ENCODE data around the gene SESN1.
A peak's percentile ranks its signal among the peaks of the same experiment; 100 is the strongest.
"Not testable (repeated sequence)": the region's sequence is repeated elsewhere in the genome, so short reads cannot be mapped to it uniquely, and the experiment has no call there.

Gene SESN1

DNA sequence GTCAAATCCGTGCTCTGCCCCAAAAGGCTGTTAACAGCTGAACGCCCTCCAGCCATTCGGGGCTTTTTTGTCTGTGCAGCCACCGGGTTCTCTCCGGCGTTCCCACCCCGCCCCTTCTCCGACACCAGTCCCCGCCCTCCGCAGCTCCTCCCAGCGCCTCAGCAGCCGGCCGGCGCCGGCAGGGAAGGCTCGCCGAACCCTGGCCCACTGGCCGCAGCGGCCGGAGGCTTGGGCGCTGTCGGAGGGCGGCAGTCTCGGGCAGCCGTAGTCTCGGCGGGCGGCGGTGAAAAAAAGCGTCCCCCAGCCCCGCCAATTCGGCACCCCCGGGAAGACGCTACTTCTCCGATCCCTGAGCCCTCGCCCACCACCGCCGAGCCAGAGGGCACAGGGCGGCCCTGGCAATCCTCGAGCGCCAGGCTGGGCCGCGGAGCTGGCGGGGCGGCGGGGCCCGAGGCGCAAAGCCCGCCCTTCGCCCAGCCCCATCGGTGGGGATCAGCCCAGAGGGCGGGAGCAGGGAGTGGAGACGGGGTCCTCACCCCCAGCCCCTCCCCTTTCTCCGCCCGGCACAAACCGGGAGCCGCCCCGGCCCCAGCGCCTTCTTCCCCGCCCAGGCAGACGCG, at the start of gene SESN1:
TSS of gene SESN1 (minus strand) at position 431 of the 620 bp plus-strand sequence. CDS start 773 bp downstream, outside the sequence.
- peak; percentile 80 for DNase-seq

DNA sequence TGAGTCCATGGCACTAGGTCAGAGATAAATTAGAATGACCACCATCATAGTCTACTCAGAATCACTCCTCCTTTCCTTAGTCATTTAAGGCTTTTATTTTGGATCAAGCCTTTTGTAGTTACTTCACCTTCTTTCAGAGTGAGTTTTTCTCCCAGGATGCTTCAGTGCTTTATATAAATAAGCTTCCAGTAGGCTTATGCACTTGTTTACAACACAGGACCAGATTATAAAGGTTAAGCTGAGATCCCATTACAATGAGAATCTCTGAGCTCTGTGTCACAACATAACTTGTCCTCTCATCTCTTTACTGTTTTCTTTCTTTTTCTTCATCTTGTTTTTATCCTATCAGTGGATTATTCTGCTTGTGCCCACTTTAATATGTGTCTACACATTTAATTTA, 48.5 kb upstream of the SESN1 start:
- no peak for DNase-seq

DNA sequence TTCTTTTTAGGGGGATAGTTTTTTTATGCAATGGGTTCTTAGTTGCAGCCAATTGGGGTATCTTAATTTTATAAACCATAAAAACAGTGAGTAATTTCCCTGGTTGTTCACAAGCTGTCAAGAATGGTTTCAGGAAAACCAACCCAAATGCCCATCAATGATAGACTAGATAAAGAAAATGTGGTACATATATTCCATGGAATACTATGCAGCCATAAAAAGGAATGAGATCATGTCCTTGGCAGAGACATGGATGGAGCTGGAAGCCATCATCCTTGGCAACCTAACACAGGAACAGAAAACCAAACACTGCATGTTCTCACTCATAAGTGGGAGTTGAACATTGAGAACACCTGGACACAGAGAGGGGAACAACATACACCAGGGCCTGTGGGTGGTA, 47.4 kb upstream of the SESN1 start:
- not testable (repeated sequence) for DNase-seq

DNA sequence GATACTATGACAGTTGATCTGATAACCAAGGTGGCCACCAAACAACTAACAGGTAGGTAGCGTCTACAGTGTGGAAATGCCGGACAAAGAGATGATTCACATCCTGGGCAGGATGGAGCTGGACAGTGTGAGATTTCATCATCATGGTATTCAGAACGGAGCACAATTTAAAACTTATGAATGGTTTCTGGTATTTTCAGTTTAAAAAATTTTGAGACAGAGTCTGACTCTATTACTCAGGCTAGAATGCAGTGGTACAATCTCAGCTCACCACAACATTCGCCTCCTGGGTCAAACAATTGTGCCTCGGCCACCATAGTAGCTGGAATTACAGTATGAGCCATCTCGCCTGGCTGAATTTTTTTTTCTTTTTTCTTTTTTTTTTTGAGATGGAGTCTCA, 44.5 kb upstream of the SESN1 start:
- no peak for DNase-seq

DNA sequence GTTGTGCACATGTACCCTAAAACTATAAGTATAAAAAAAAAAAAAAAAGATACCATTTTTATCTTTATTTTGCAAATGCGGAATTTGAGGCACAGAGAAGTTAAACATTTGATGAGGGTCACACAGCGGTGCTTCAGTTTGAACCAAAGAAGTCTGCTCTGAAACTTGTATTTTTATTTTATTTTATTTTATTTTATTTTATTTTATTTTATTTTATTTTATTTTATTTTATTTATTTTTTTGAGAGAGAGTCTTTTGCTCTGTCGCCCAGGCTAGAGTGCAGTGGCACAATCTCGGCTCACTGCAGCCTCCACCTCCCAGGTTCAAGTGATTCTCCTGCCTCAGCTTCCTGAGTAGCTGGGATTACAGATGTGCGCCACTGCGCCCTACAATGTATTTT, 41.9 kb upstream of the SESN1 start:
- DNase-seq, result not testable (repeated sequence)

DNA sequence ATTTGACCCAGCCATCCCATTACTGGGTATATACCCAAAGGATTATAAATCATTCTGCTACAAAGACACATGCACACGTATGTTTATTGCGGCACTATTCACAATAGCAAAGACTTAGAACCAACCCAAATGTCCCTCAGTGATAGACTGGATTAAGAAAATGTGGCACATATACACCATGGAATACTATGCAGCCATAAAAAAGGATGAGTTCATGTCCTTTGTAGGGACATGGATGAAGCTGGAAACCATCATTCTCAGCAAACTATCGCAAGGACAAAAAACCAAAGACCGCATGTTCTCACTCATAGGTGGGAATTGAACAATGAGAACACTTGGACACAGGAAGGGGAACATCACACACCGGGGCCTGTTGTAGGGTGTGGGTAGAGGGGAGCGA, 41.4 kb upstream of the SESN1 start:
- not testable (repeated sequence) for DNase-seq

DNA sequence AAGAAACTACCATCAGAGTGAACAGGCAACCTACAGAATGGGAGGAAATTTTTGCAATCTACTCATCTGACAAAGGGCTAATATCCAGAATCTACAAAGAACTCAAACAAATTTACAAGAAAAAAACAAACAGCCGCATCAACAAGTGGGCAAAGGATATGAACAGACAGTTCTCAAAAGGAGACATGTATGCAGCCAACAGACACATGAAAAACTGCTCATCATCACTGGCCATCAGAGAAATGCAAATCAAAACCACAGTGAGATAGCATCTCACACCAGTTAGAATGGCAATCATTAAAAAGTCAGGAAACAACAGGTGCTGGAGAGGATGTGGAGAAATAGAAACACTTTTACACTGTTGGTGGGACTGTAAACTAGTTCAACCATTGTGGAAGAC, 41.0 kb upstream of the SESN1 start:
- DNase-seq, result not testable (repeated sequence)

DNA sequence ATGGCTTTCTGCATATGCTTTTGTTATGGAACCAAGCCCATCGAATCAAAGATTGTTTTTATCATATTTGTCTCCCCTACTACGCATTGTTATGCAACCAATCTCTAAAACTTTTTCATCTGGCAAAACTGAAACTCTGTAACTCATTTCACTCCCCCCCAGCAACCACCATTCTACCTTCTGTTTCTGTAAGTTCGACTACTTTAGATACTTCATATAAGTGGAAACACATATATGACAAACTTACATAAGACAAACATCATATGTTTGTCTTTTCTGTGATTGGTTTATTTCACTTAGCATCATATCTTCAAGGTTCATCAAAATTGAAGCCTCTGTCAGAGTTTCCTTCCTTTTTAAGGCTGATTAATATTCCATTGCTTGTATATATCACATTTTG, 35.4 kb upstream of the SESN1 start:
- DNase-seq, result no peak

DNA sequence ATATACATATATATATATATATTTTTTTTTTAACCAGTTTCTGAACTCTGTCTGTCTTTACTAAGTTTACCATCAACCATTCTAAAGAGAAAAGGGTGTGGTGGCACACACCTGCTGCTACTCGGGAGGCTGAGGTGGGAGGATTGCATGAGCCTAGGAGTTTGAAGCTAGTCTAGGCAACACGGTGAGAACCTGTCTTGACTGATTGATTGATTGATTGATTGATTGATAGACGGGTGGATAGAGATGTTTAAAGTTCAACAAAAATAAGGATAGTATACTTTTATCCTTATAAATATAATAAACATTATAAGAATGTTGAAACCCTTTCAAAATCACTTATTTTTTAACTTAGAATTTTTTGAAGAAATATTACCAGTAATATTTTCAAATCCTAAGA, 30.9 kb upstream of the SESN1 start:
- DNase-seq, result no peak

DNA sequence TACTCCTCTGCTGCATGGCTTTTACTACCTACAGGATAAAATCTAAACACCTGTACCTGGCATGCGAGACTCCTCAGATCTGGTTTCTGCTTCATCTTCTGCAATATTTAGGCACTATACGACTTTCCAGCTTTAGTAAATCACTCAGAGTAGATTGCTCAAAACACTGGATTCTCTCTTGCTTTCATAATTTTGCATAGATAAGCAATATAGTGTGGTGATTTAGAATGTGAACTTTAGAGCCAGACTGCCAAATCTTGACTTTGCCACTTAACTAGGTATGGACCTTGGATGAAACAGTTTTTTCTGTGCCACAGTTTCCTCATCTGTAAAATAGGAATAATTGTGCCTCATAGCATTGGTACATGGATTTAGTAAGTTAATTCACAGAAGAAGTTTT, 29.6 kb upstream of the SESN1 start:
- no peak for DNase-seq

DNA sequence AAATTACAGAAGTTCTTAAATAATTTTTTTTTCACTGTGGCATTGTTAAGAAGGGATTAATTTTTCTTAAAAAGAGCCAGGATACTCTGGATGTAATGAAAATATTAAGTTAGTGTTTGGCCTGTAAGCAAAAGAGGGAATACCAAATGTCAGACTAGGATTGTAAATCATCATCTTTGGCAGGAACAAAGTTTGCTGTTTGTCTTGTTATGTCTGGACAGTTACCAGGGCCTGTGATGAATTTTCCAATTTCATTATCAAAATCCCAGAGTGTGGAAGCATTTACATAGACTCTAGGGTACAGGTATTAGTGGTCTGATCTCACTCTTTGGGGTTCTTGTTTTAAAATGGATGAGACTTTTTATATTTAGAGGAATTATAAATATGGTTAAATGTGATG, 26.8 kb upstream of the SESN1 start:
- DNase-seq, result no peak

DNA sequence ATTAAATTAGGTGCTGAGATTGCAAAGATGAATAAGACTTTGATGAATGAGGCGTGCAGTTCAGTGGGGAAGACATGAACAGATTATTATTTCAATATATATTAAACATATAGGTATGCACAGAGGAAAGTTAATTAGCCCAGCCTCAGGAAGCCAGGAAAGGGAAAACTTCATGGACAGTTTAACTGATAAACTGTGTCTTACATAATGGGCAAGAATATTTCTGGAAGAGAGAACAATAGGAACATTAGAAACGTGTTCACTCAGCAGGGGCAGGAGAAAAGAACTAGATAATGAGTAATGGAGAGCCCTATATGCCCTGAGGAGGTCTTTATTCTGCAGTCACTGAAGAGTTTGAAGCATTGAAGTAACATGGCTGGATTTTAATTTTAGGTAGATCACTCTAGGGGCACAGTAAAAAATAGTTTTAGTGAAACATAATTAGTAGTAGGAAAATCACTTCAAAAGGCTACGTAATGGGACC, 24.3 kb upstream of the SESN1 start:
- no peak for DNase-seq

DNA sequence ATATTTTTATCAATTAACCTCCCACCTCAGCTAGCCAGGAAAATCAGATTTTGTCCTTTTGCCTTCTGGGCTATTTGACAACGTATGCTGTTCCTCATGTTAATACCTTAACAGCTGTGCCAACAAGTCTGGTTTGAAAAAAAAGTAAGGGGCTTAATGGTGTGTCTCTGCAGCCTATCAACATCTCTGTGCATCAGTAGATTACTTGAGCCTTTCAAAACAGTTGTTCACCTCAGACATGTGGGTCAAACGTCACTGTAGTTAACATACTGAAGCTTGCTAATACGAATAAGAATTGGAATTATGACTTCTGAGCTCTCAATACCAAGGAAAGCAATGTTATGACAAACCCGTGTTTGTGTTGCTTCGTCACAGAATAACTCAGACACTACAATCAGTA, 23.7 kb upstream of the SESN1 start:
- DNase-seq, result no peak

DNA sequence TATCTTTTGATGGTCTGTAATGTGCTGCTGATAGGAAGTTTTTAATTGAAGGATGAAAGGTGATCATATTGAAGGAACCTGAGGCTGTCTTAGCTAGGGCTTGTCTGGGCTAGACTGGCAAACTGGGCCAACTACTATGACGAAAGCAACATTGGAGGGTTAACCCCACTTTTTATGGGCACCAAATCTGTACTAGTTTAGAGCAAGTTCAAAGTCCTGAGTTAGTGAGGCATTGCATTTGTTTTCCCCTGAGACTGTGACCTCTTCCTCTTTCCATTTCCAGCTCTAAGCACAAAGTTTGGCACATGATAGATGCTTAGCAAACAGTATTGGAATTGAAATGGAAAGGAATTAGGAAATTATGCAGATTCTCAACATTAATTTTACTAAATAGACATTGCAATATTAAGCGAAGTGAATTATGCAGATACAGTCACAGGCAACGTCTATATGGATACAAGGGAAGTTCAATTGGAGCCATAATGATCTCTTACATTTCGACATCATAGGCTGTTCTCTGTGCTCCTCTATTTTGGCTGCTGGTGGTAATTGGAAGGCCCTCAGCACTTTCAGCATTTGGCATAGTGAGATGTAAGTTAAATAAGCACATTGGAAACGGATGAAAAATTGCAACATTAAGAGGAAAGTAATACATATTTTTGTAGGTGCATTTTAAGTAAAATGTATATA, 22.8 kb upstream of the SESN1 start:
- no peak for DNase-seq

DNA sequence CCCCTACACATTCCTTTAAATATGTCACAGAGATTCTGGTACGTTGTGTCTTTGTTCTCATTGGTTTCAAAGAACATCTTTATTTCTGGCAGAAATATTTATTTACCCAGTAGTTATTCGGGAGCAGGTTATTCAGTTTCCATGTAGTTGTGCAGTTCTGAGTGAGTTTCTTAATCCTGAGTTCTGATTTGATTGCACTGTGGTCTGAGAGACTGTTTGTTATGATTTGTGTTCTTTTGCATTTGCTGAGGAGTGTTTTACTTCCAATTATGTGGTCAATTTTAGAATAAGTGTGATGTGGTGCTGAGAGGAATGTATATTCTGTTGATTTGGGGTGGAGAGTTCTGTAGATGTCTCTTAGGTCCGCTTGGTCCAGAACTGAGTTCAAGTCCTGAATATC, 18.0 kb upstream of the SESN1 start:
- DNase-seq, result not testable (repeated sequence)

DNA sequence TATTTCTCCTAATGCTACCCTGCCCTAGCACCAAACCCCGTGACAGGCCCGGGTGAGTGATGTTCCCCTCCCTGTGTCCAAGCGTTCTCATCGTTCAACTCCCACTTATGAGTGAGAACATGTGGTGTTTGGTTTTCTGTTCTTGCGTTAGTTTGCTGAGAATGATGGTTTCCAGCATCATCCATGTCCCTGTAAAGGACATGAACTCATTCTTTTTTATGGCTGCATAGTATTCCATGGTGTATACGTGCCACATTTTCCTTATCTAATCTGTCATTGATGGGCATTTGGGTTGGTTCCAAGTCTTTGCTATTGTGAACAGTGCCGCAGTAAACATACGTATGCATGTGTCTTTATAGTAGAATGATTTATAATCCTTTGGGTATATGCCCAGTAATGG, 15.0 kb upstream of the SESN1 start:
- not testable (repeated sequence) for DNase-seq

DNA sequence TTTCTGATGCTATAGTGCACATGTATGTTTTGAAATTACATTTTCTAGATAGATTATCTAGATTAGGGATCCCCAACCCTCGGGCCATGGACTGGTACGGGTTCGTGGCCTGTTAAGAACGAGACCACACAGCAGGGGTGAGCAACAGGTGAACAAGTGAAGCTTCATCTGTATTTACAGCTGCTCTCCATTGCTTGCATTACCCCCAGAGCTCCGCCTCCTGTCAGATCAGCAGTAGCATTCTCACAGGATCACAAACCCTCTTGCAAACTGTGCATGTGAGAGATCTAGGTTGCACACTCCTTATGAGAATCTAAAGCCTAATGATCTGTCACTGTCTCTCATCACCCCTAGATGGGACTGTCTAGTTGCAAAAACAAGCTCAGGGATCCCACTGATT, 11.0 kb upstream of the SESN1 start:
- no peak for DNase-seq

DNA sequence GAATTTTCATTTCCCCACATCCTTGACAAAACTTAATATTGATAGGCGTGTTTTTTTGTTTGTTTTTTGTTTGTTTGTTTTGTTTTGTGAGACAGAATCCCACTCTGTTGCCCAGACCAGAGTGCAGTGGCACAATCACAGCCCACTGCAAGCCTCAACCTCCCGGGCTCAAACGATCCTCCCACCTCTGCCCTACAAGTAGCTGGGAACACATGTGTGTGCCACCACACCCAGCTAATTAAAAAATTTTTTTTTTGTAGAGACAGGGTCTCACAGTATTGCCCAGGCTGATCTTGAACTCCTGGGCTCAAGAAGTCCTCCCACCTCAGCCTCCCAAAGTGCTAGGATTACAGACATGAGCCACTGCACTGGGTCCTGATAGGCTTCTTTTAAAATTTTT, 9.9 kb upstream of the SESN1 start:
- DNase-seq, result no peak

DNA sequence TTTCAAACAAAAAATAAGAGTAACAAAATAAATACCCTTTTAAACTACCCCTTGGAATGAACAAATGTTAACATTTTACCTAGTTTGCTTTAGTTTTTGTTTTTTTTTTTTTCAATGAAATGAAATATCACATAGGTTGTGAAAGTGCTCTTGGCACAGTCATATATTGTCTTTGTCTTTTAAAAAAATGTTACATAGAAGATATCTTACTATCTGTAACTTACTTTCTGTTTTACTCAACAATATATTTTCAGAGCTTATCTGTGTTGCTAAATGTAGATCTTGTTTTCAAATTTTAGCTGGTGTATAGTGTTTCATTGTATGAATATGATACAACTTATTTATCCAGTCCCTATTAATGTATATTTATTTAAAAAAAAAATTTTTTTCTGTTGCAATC, 9.3 kb upstream of the SESN1 start:
- DNase-seq, result no peak

DNA sequence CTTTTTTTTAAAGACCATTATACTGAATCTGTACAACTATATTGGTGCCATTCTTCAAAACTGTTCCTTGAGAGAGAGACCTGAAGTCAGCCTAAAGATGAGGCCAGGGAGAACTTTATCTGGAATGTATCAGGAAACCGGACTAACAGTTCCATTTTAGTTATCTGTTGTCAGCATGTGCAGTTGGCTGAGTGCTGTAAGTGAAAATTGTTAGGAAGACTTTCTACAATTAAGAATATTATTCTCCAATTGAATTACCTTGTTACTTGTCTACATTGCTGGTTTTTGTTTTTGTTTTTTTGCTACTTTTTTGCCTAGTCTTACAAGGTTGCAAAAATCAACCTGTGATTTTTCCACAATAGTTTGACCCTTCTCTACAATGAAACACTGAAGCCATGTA, 8.1 kb upstream of the SESN1 start:
- no peak for DNase-seq

DNA sequence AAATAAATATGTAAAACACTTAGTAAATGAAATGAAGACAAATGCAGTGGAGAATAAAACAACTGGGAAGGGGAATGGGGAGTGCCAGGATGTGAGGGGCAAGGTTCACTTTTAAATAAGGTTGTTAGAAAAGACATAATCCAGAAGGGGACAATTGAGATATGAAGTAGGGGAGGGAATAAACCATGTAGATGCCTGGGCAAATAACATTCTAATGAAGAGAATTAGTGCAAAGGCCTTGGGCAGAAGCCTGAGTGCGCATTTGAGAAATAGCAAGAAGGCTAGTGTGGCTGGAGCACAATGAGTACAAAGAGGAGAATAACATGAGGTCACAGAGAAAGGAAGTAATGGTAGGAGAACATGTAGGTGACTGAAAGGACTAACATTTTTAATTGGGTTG, 3.0 kb upstream of the SESN1 start:
- no peak for DNase-seq

DNA sequence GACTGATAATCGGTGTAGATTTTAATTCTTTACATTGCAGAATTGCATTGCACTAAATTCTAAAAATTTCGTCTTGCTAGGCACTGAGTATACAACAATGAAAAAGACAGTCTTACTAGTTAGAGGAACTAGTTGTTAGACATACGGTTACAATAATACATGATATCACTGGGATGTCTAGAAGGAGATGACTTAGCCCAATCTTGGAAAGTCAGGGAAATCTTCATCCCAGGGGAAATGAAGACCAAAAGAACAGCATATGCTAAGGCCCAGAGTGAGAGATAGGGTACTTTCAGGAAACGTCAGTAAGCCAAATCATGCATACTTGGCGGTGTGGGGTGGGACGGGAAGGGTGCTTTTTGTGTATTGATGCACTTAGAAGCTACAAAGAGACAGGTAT, 1.6 kb upstream of the SESN1 start:
- no peak for DNase-seq

DNA sequence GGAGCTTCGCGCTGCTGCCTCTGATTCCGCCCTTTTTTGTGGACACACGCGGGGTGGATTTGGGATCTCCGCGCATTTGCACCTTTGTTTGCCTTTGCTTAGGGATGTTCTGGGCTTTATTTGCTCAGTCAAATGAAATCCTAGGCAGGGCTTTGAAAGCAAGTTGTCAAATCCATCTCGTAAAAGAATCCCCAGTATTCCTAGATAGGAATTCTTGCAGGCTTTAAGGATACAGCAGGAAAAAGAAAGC, 1.1 kb upstream of the SESN1 start:
- no peak for DNase-seq

DNA sequence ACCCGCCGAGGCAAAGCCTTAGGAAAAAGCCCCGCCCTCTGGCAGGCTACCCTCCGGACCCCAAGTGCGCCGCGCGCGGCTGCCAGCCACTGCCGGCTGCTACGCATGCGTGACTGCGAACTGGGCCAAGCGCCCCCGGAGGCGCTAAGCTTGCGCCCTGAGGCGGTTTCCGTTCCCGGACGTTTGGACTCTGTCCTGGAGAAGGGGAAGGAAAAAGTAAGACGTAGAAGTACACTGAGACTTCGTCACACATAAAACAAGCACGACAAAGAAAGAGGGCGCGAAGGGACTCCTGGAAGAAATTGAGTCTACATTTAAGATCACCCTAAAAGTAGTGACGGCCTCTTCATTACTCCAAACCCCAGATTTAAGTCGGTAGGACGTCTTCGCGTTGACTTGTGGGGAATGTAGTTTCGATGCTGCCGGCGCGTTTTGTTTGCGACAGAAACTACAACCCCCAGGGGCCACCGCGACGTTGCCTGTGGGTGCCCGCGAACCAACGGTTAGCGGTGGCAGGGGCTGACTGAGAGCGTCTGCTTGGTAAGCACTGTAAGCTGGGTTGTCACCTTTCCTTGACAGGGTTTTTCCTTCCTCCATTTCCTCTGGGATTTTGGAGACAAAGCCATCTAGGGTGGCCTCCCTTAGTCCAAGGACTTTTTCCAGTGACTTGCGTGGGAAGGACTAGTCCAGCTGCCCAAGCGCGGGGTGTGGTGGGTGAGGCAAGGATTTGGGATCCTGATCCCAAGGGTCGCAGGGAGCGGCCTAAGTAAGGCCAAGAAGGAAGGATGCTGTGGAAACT, 589 bp upstream of the SESN1 start, which contains the start of gene CEP57L1:
TSS of gene CEP57L1 (plus strand) at position 472 of the 799 bp plus-strand sequence. CDS start 49,715 bp downstream, outside the sequence.
- DNase-seq, result peak; percentile 92
